T-helper 1 cell treated with Interleukin-12 subunit alpha and Interleukin-12 subunit beta and Interleukin-4 antibody, amounts not matched to agents 30 μg/mL and 1 μg/mL, for 36 hours (primary cell): ENCODE measurements around the gene G2E3.
"Not testable (repeated sequence)": the region's sequence is repeated elsewhere in the genome, so short reads cannot be mapped to it uniquely, and the experiment has no call there.

Source experiments
- H3K27ac Mint-ChIP-seq: one replicate; pipeline ENCODE4 v1.8.0; 2021; ENCODE audit warnings: mild to moderate bottlenecking, mixed read lengths
- H3K27me3 Mint-ChIP-seq: one replicate; pipeline ENCODE4 v1.8.0; 2021; ENCODE audit warnings: low read depth, mixed read lengths
- H3K36me3 Mint-ChIP-seq: one replicate; pipeline ENCODE4 v1.8.0; 2021; ENCODE audit warnings: low read depth, mixed read lengths
- H3K4me1 Mint-ChIP-seq: one replicate; pipeline ENCODE4 v1.8.0; 2021; ENCODE audit warnings: low read depth, mixed read lengths
- H3K4me3 Mint-ChIP-seq: one replicate; pipeline ENCODE4 v1.8.0; 2021; ENCODE audit warnings: mild to moderate bottlenecking, moderate library complexity, mixed read lengths
- H3K9me3 Mint-ChIP-seq: one replicate; pipeline ENCODE4 v1.8.0; 2021; ENCODE audit warnings: mixed read lengths

Gene G2E3

DNA sequence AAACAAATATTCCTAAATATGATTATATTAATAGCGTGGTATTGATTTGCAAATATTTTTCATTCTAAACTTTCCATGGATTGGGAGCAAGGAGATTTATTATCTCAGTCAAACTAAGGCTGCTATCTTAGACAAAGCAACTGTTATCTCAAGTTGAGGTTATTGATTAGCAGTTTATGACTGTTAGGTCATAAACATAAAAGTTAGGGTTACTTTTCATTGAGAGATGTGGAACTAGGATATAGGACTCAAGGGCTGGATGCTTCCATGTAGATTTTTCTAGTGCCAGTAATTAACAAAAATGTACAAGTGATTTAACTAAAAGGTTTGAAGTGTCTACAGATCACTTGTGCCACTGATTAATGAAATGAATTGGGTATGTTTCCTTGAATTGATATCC lies 82.2 kb downstream of the G2E3 start:
- peaks cover 3% of the 10 kb centered on the region for H3K4me1 Mint-ChIP-seq
- no peak overlapping the region for H3K27ac Mint-ChIP-seq
- H3K4me3 Mint-ChIP-seq, result no peak overlapping the region
- H3K27me3 Mint-ChIP-seq, result no peaks in the 10 kb centered on the region
- peaks cover 54% of the 10 kb centered on the region for H3K36me3 Mint-ChIP-seq
- H3K9me3 Mint-ChIP-seq, result peaks cover 14% of the 10 kb centered on the region

DNA sequence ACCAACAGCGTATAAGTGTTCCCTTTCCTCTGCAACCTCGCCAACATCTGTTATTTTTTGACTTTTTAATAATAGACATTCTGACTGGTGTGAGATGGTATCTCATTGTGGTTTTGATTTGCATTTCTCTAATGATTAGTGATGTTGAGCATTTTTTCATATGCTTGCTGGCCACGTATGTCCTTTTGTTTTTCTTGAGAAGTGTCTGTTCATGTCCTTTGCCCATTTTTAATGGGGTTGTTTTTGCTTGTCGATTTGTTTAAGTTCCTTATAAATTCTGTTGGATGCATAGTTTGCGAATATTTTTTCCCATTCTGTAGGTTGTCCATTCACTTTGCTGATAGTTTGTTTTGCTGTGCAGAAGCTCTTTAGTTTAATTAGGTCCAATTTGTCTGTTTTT lies 85.5 kb downstream of the G2E3 start:
- not testable (repeated sequence) for H3K4me1 Mint-ChIP-seq, H3K27ac Mint-ChIP-seq, H3K4me3 Mint-ChIP-seq, H3K27me3 Mint-ChIP-seq
- H3K9me3 Mint-ChIP-seq, result peaks cover 14% of the 10 kb centered on the region
- peaks cover 47% of the 10 kb centered on the region for H3K36me3 Mint-ChIP-seq

DNA sequence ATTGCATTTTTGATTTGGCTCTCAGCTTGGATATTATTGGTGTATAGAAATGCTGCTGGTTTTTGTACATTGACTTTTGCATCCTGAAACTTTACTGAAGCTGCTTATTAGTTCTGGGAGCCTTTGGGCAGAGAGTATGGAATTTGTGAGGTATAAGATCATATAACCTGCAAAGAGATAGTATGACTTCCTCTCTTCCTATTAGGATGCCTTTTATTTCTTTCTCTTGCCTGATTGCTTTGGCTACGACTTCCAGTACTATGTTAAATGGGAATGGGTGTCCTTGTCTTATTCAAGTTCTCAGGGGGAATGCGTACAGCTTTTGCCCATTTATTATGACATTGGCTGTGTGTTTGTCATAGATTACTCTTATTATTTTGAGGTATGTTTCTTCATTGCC lies 86.6 kb downstream of the G2E3 start:
- no peaks in the 10 kb centered on the region for H3K4me1 Mint-ChIP-seq
- no peak overlapping the region for H3K4me3 Mint-ChIP-seq
- no peaks in the 10 kb centered on the region for H3K27me3 Mint-ChIP-seq
- H3K36me3 Mint-ChIP-seq, result peaks cover 45% of the 10 kb centered on the region
- peaks cover 14% of the 10 kb centered on the region for H3K9me3 Mint-ChIP-seq
- H3K27ac Mint-ChIP-seq, result no peak overlapping the region

- Mint-ChIP-seq H3K27me3 (no peaks in the 10 kb centered on the region), H3K36me3 (peaks cover 50% of the 10 kb centered on the region), H3K27ac (no peak overlapping the region), H3K4me3 (no peak overlapping the region), H3K4me1 (no peaks in the 10 kb centered on the region), H3K9me3 (peaks cover 14% of the 10 kb centered on the region)
Observed at GRCh38 chr14:30648471-30648870, 89.5 kb downstream of the G2E3 start.

DNA sequence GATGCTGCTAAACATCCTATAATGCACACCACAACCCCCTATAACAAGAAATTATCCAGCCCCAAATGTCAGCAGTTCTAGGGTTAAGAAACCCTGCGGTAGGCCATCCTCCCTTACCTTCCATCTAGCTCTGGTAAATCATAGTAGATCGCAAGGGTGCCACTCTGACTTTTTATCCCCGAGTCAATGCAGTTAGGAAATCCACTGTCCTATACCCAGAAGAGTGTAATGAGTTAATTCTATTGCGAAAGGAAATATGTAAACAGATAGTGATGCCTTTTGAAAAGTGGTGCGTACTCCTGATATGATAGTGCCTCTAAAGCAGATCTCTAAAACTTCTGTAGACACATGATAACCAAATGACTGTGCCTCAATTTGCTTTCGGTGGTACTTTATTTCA lies 93.0 kb downstream of the G2E3 start:
- H3K9me3 Mint-ChIP-seq, result no peaks in the 10 kb centered on the region
- H3K4me3 Mint-ChIP-seq, result no peak overlapping the region
- no peaks in the 10 kb centered on the region for H3K27me3 Mint-ChIP-seq
- H3K36me3 Mint-ChIP-seq, result peaks cover 20% of the 10 kb centered on the region
- no peaks in the 10 kb centered on the region for H3K4me1 Mint-ChIP-seq
- H3K27ac Mint-ChIP-seq, result no peak overlapping the region

DNA sequence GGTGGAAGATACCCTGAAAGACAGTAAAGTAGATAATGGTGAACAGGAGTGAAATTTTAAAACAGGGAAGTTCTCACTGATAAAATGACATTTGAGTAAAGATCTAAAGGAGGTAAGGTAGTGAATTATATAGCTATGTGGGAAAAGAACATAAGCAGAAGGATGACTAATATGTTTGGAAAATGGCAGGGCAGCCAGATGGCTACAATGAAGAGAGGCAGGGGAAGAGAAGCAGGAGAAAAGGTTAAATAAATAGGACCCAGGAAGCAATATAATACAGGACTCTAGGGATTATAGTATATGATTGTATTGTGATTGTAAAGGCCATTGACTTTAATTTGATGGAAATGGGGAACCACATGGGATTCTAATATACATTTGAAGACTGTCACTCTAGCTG lies 96.2 kb downstream of the G2E3 start:
- Mint-ChIP-seq H3K9me3 (no peaks in the 10 kb centered on the region), H3K4me1 (no peaks in the 10 kb centered on the region), H3K27me3 (no peaks in the 10 kb centered on the region), H3K27ac (no peak overlapping the region), H3K4me3 (no peak overlapping the region), H3K36me3 (peaks cover 19% of the 10 kb centered on the region)

DNA sequence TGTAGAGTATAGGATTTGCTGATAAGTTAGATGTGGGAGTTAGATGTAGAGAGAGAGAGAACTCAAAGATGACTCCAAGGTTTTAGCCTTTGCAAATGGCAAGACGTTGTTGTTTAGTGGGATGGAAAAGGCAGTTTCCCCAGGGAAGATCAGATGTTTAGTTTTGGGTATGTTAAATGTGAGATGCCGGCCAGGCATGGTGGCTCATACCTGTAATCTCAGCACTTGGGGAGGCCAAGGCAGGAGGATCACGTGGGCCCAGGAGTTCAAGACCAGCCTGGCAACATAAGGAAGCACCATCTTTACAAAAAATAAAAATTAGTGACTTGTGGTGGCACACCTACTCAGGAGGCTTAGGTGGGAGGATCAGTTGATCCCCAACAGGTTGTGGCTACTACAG lies 96.7 kb downstream of the G2E3 start:
- Mint-ChIP-seq H3K9me3 (no peaks in the 10 kb centered on the region), H3K36me3 (peaks cover 20% of the 10 kb centered on the region), H3K27ac (no peak overlapping the region), H3K4me3 (no peak overlapping the region), H3K4me1 (no peaks in the 10 kb centered on the region), H3K27me3 (no peaks in the 10 kb centered on the region)

DNA sequence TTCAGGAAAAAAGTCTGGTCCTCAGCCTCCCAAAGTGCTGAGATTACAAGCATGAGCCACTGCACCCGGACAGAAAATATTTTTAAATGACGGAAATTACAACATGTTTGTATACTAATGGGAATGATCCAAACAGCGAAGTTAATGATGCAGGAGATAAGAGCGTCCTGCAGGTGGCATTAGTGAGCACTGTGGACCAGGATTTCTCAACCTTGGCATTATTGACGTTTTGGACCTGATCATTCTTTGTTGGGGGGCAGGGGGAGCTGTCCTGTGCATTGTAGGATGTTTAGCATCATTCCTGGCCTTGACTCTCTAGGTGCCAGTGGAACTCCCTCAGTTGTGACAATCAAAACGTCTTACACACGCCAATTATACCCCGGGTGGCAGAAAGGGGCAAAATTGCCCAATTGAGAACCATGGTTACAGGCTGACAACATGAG lies 97.3 kb downstream of the G2E3 start:
- no peaks in the 10 kb centered on the region for H3K9me3 Mint-ChIP-seq
- H3K4me3 Mint-ChIP-seq, result no peak overlapping the region

DNA sequence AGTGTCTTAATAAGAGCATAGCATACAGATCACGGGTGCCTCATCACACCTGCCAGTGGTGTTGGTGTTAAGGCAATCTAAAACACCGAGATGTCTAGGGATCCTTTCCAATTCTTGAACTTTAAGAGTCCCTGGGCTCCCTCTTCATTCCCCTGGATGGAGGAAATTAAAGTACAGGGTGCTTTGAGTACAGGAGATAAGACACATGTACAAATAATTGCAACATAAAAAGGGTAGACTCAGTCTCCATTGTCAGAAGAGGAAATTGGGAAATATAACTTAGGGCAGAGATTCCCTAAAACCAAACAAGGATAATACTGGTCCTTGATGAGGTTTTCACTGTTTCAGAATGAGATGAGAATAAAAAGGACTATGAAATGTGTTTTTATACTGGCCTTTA lies 98.1 kb downstream of the G2E3 start:
- Mint-ChIP-seq H3K4me3 (no peak overlapping the region), H3K4me1 (no peaks in the 10 kb centered on the region), H3K27me3 (no peaks in the 10 kb centered on the region), H3K27ac (no peak overlapping the region), H3K36me3 (peaks cover 14% of the 10 kb centered on the region), H3K9me3 (no peaks in the 10 kb centered on the region)

More for the DNA sequence above, 97.3 kb downstream of the G2E3 start:
- Mint-ChIP-seq H3K27me3 (no peaks in the 10 kb centered on the region), H3K36me3 (peaks cover 19% of the 10 kb centered on the region), H3K27ac (no peak overlapping the region), H3K4me1 (no peaks in the 10 kb centered on the region)

- no peaks in the 10 kb centered on the region for H3K9me3 Mint-ChIP-seq
- H3K4me3 Mint-ChIP-seq, result no peak overlapping the region
- no peaks in the 10 kb centered on the region for H3K27me3 Mint-ChIP-seq
- peaks cover 18% of the 10 kb centered on the region for H3K36me3 Mint-ChIP-seq
- no peaks in the 10 kb centered on the region for H3K4me1 Mint-ChIP-seq
- no peak overlapping the region for H3K27ac Mint-ChIP-seq
Observed at GRCh38 chr14:30657606-30658163, 98.7 kb downstream of the G2E3 start.

GRCh38 chr14:30658645-30659044 lies 99.7 kb downstream of the G2E3 start:
- H3K4me1 Mint-ChIP-seq, result no peaks in the 10 kb centered on the region
- no peaks in the 10 kb centered on the region for H3K27me3 Mint-ChIP-seq
- no peak overlapping the region for H3K27ac Mint-ChIP-seq
- no peak overlapping the region for H3K4me3 Mint-ChIP-seq
- H3K36me3 Mint-ChIP-seq, result peaks cover 17% of the 10 kb centered on the region
- no peaks in the 10 kb centered on the region for H3K9me3 Mint-ChIP-seq

DNA sequence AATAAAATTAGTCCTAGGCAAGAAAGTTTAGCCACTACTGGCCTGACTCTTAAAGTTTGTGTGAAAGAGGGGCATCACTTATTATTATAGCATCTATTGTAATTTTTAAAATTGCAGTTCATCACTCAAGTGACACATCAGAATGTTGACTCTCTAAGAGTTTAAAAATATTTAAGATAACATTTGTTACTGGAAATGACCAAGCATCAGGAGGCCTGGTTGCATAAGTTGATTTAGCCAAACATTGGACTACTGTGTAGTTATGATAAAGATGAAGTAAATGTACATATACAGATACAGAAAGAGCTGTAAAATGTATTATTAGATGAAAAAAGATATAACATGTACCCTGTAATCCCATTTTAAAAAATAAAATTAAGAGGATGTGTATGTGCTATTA lies 110.6 kb downstream of the G2E3 start:
- H3K9me3 Mint-ChIP-seq, result peaks cover 10% of the 10 kb centered on the region
- H3K27ac Mint-ChIP-seq, result no peak overlapping the region

More for the DNA sequence above, 110.6 kb downstream of the G2E3 start:
- Mint-ChIP-seq H3K4me1 (peaks cover 5% of the 10 kb centered on the region), H3K4me3 (no peak overlapping the region), H3K27me3 (no peaks in the 10 kb centered on the region), H3K36me3 (peaks cover 26% of the 10 kb centered on the region)
